SK-N-SH (cell line): Measurements from ENCODE around the gene OR2M7. TPM values are rescaled to one million over a fixed set of nuclear protein-coding genes. Genes with fewer than 3 reads are reported as not detected.

Experiments
- CTCF ChIA-PET: fragments of 300-600, 350-600 bp; formaldehyde crosslinking; extraction: SDS; loops from one replicate; lab custom pipeline; 2021; lab: Yijun Ruan, JAX
- POLR2A ChIA-PET: fragments of 350-600 bp; sonication (Branson Sonifier 250); formaldehyde crosslinking; extraction: SDS; loops from one replicate; lab custom pipeline; 2020; ENCODE audit warnings: antibody characterized with exemption, inconsistent platforms; lab: Yijun Ruan, JAX
- DNase-seq: peaks from one replicate; pipeline ENCODE4 v3.0.0; 2012
- H2AFZ ChIP-seq: fragments of 200-600 bp; sonication (generic); 2 replicates; pipeline ENCODE4 v1.8.1; 2016; ENCODE audit warnings: antibody characterized with exemption, mild to moderate bottlenecking, low read depth
- H3F3A ChIP-seq: fragments of 200-600 bp; sonication (generic); replicated peaks from 2 replicates; pipeline ENCODE3; 2016; ENCODE audit warnings: antibody characterized with exemption, mild to moderate bottlenecking; ENCODE audit not compliant: insufficient read depth
- H3K27ac ChIP-seq, 2 experiments: fragments of 200-500 bp in 1 of 2; fragments of 200-600 bp in 1 of 2; sonication (Bioruptor generic) in 1 of 2; sonication (generic), shearing (Covaris generic) in 1 of 2; 2 replicates each; pipeline versions ENCODE4 v1.5.1 to v1.6.1; 2014 to 2016; ENCODE audit warnings: low read depth in 2 of 2, inconsistent platforms in 1 of 2, low read length in 1 of 2, mild to moderate bottlenecking in 1 of 2, mixed read lengths in 1 of 2
- H3K27me3 ChIP-seq: fragments of 200-600 bp; sonication (generic), shearing (Covaris generic); 2 replicates; pipeline ENCODE4 v1.6.1; 2016; ENCODE audit warnings: mixed run types; ENCODE audit not compliant: insufficient read depth
- H3K36me3 ChIP-seq, 2 experiments: fragments of 200-500 bp in 1 of 2; fragments of 200-600 bp in 1 of 2; sonication (Bioruptor generic) in 1 of 2; sonication (generic) in 1 of 2; replicated peaks in 1 of 2; 2 replicates each; pipeline versions ENCODE3 to v1.5.1; 2014 to 2016; ENCODE audit warnings: low read length in 1 of 2, mild to moderate bottlenecking in 1 of 2; ENCODE audit not compliant: insufficient read depth in 2 of 2, control insufficient read depth in 1 of 2
- H3K4me1 ChIP-seq, 2 experiments: fragments of 200-500 bp in 1 of 2; fragments of 200-600 bp in 1 of 2; sonication (Bioruptor generic) in 1 of 2; sonication (generic), shearing (Covaris generic) in 1 of 2; 2 replicates each; pipeline versions ENCODE4 v1.5.1 to v1.6.1; 2014 to 2016; ENCODE audit warnings: low read depth in 1 of 2, low read length in 1 of 2, mixed run types in 1 of 2; ENCODE audit not compliant: insufficient read depth in 2 of 2, control insufficient read depth in 1 of 2
- H3K4me2 ChIP-seq: fragments of 200-600 bp; sonication (generic), shearing (Covaris generic); 2 replicates; pipeline ENCODE4 v1.6.1; 2017; ENCODE audit warnings: mixed run types
- H3K4me3 ChIP-seq, 2 experiments: fragments of 200-500 bp in 1 of 2; fragments of 200-600 bp in 1 of 2; sonication (Bioruptor generic) in 1 of 2; sonication (generic), shearing (Covaris generic) in 1 of 2; 2 replicates each; pipeline versions ENCODE4 v1.5.1 to v1.8.1; 2014 to 2016; ENCODE audit warnings: low read depth in 2 of 2, inconsistent platforms in 1 of 2, low read length in 1 of 2, mild to moderate bottlenecking in 1 of 2, mixed read lengths in 1 of 2, moderate library complexity in 1 of 2
- H3K79me2 ChIP-seq: fragments of 200-600 bp; sonication (generic); 2 replicates; pipeline ENCODE4 v1.8.1; 2017; ENCODE audit warnings: mild to moderate bottlenecking; ENCODE audit not compliant: insufficient read depth
- H3K9ac ChIP-seq: fragments of 200-600 bp; sonication (generic); 2 replicates; pipeline ENCODE4 v1.6.1; 2017; ENCODE audit warnings: mixed run types
- H3K9me2 ChIP-seq: fragments of 200-600 bp; sonication (generic); 2 replicates; pipeline ENCODE4 v1.6.1; 2017; ENCODE audit warnings: mixed run types
- H3K9me3 ChIP-seq: fragments of 200-600 bp; sonication (generic); 2 replicates; pipeline ENCODE4 v1.6.1; 2017; ENCODE audit warnings: mixed run types, mild to moderate bottlenecking, moderate library complexity
- H4K20me1 ChIP-seq: fragments of 200-600 bp; sonication (generic); 2 replicates; pipeline ENCODE4 v1.6.1; 2017; ENCODE audit warnings: mild to moderate bottlenecking, mixed run types; ENCODE audit not compliant: insufficient read depth
- CTCF ChIP-seq: fragments of 200-600 bp; sonication (generic); IDR thresholded peaks from 2 replicates; pipeline ENCODE4 v1.6.1; 2017; ENCODE audit warnings: antibody characterized with exemption, mild to moderate bottlenecking, moderate library complexity
- EP300 ChIP-seq, 2 experiments: IDR thresholded peaks; 2 replicates each; pipeline versions ENCODE4 v1.4.0 to v1.6.1; 2012; ENCODE audit warnings: borderline replicate concordance in 1 of 2, low read depth in 1 of 2, low read length in 1 of 2
- FOXJ3 ChIP-seq: sonication (generic); formaldehyde crosslinking; IDR thresholded peaks from 2 replicates; pipeline ENCODE4 v1.5.1; 2020; ENCODE audit warnings: mild to moderate bottlenecking, missing genetic modification reagents
- MAX ChIP-seq: IDR thresholded peaks from 2 replicates; pipeline ENCODE4 v1.4.0; 2012; ENCODE audit warnings: low read depth
- MEF2A ChIP-seq: IDR thresholded peaks from 2 replicates; pipeline ENCODE4 v1.4.0; 2012; ENCODE audit warnings: low read depth, borderline replicate concordance
- PBX3 ChIP-seq: IDR thresholded peaks from 2 replicates; pipeline ENCODE4; 2012
- POLR2AphosphoS5 ChIP-seq: IDR thresholded peaks from 2 replicates; pipeline ENCODE4 v1.6.1; 2012; ENCODE audit warnings: low read depth, low read length
- RAD21 ChIP-seq: IDR thresholded peaks from 2 replicates; pipeline ENCODE4 v1.6.1; 2012; ENCODE audit warnings: mild to moderate bottlenecking, low read length
- RCOR1 ChIP-seq: fragments of 150-350 bp; IDR thresholded peaks from 2 replicates; pipeline ENCODE4 v1.6.1; 2017; ENCODE audit warnings: antibody characterized with exemption, low read length
- TAF1 ChIP-seq: IDR thresholded peaks from 2 replicates; pipeline ENCODE4 v1.6.1; 2012; ENCODE audit warnings: low read depth, mild to moderate bottlenecking, low read length, moderate library complexity, borderline replicate concordance
- TCF12 ChIP-seq: IDR thresholded peaks from 2 replicates; pipeline ENCODE4 v1.4.0; 2012
- TEAD4 ChIP-seq: IDR thresholded peaks from 2 replicates; pipeline ENCODE4 v1.4.0; 2012; ENCODE audit warnings: mild to moderate bottlenecking, borderline replicate concordance; ENCODE audit not compliant: insufficient read depth
- YY1 ChIP-seq: IDR thresholded peaks from 2 replicates; pipeline ENCODE4 v1.4.0; 2012; ENCODE audit warnings: low read depth, mild to moderate bottlenecking
- ZBTB33 ChIP-seq: IDR thresholded peaks from 2 replicates; pipeline ENCODE4 v1.4.0; 2012; ENCODE audit warnings: low read depth, borderline replicate concordance
- WGBS: methylation state at CpG from one replicate; pipeline ENCODE4 v1.1.6; 2017; ENCODE audit warnings: low lambda C conversion rate; 5-methylcytosine and 5-hydroxymethylcytosine counted together
- polyA plus RNA-seq, 3 experiments: library from polyadenylated mRNA; depleted of rRNA; stranded (reverse); fragments of >200 nt; gene quantifications; 2 replicates each; pipeline ENCODE4 v1.2.3, GENCODE V29; 2012

The OR2M7 gene
- not detected in 2 replicates for polyA plus RNA-seq (2012; rRNA removed)
- polyA plus RNA-seq (2012; cell fraction: cytosol; rRNA removed), result not detected in 2 replicates
- polyA plus RNA-seq (2012; cell fraction: nucleus; rRNA removed), result not detected in 2 replicates

- H3K9me3 ChIP-seq, result no peaks in the 10 kb centered on the region
- TF ChIP-seq POLR2AphosphoS5, result no peak
- no peak for TF ChIP-seq PBX3
- TF ChIP-seq MEF2A, result no peak
- TF ChIP-seq TAF1, result no peak
- no peak for TF ChIP-seq TEAD4
- no peak for TF ChIP-seq MAX
- no peak for TF ChIP-seq CTCF
- no peak for TF ChIP-seq EP300 (IDR thresholded peaks at IDR 0.05; ENCODE audit: borderline replicate concordance in 1 of 2, low read depth in 1 of 2, low read length in 1 of 2)
- no peak for TF ChIP-seq TCF12
- TF ChIP-seq YY1, result no peak
- TF ChIP-seq RAD21, result no peak
- no peak for TF ChIP-seq RCOR1
- TF ChIP-seq ZBTB33, result no peak
- no peak for TF ChIP-seq FOXJ3 (CRISPR knock-in tag)
- H3K4me1 ChIP-seq, result no peaks in the 10 kb centered on the region
- WGBS, result 0% methylated on average over 1 of the region's 1 CpG
- H2AFZ ChIP-seq, result no peak within 1 kb of the TSS
- H3K27me3 ChIP-seq, result no peaks in the 10 kb centered on the region
- POLR2A ChIA-PET, result no interaction called here
- CTCF ChIA-PET, result no interaction called here
- no peaks in the 10 kb centered on the region for H3K36me3 ChIP-seq
- H3K9ac ChIP-seq, result no peak within 1 kb of the TSS
- H4K20me1 ChIP-seq, result no peaks in the 10 kb centered on the region
- H3F3A ChIP-seq, result no peaks in the 10 kb centered on the region
- no peaks in the 10 kb centered on the region for H3K79me2 ChIP-seq
- no peaks in the 10 kb centered on the region for H3K9me2 ChIP-seq
- no peak within 1 kb of the TSS for H3K4me2 ChIP-seq
- no peak for DNase-seq
- no peak within 1 kb of the TSS for H3K27ac ChIP-seq
- no peak within 1 kb of the TSS for H3K4me3 ChIP-seq
Observed at GRCh38 chr1:248324468-248324867, at the start of gene OR2M7. OR2M7 (minus strand) TSS chr1:248324568; CDS start chr1:248324568, 0 bp downstream.
